Endothelial cell of umbilical vein (primary cell): ENCODE results near the gene ITPRIPL2. TPM values are rescaled to one million over a fixed set of nuclear protein-coding genes. Genes with fewer than 3 reads are reported as not detected.

Experiments used
- BruUV-seq: library from RNA; stranded (reverse); fragments of 400-500 nt; replicated peaks from 2 replicates; lab custom pipeline; 2021; lab: Mats Ljungman, UMichigan
- CTCF ChIA-PET: fragments of 300-600, 350-600 bp; sonication (Branson Sonifier 250); formaldehyde crosslinking; loops from one replicate; lab custom pipeline; 2021; ENCODE audit warnings: antibody characterized with exemption, inconsistent platforms; lab: Charles Lee
- POLR2A ChIA-PET: fragments of 300-600, 350-600 bp; sonication (Branson Sonifier 250); formaldehyde crosslinking; loops from one replicate; lab custom pipeline; 2021; ENCODE audit warnings: antibody characterized with exemption, inconsistent platforms; lab: Charles Lee
- DNase-seq: peaks from one replicate; pipeline ENCODE4 v3.0.0-alpha.2; 2011; ENCODE audit warnings: low read depth, low spot score
- FAIRE-seq: peaks from 2 replicates; lab custom pipeline; 2011; peaks lifted over from hg19 to GRCh38; lab: Jason Lieb, UNC
- H2AFZ ChIP-seq: 2 replicates; pipeline ENCODE4 v1.6.0; 2012; ENCODE audit warnings: low read depth, low read length, control low read depth, inconsistent platforms
- H3K27ac ChIP-seq: 2 replicates; pipeline ENCODE4 v1.5.1; 2011; ENCODE audit warnings: low read depth, mild to moderate bottlenecking, control low read depth, low read length, moderate library complexity; ENCODE audit not compliant: insufficient read depth
- H3K27me3 ChIP-seq, 2 experiments: 2 replicates each; pipeline versions ENCODE4 v1.6.0 to v1.6.1; 2011; ENCODE audit warnings: low read length in 2 of 2, mixed read lengths in 1 of 2; ENCODE audit not compliant: control insufficient read depth in 2 of 2, insufficient read depth in 2 of 2
- H3K36me3 ChIP-seq, 2 experiments: 2 replicates in 1 of 2; 3 replicates in 1 of 2; pipeline ENCODE4 v1.5.1; 2011; ENCODE audit warnings: low read length in 2 of 2, mild to moderate bottlenecking in 1 of 2, moderate library complexity in 1 of 2; ENCODE audit not compliant: control insufficient read depth in 2 of 2, insufficient read depth in 2 of 2; ENCODE audit errors: extremely low read depth in 1 of 2
- H3K4me1 ChIP-seq: 3 replicates; pipeline ENCODE4 v1.5.1; 2011; ENCODE audit warnings: mild to moderate bottlenecking, low read length; ENCODE audit not compliant: control insufficient read depth, insufficient read depth; ENCODE audit errors: extremely low read depth
- H3K4me2 ChIP-seq: 2 replicates; pipeline ENCODE4 v1.6.1; 2011; ENCODE audit warnings: low read length, control low read depth, mixed read lengths; ENCODE audit not compliant: insufficient read depth
- H3K4me3 ChIP-seq, 3 experiments: fragments of 200-600 bp in 1 of 3; sonication (generic), shearing (Covaris generic) in 1 of 3; replicated peaks in 1 of 3; 2 replicates each; pipeline ENCODE4 v1.5.1; 2011 to 2016; ENCODE audit warnings: control low read depth in 3 of 3, low read length in 3 of 3, mild to moderate bottlenecking in 2 of 3, inconsistent platforms in 1 of 3, low read depth in 1 of 3, moderate library complexity in 1 of 3; ENCODE audit not compliant: insufficient read depth in 1 of 3
- H3K79me2 ChIP-seq: 2 replicates; pipeline ENCODE4 v1.6.0; 2012; ENCODE audit warnings: low read length, inconsistent platforms; ENCODE audit not compliant: control insufficient read depth, insufficient read depth
- H3K9ac ChIP-seq: replicated peaks from 2 replicates; pipeline ENCODE3; 2011; ENCODE audit warnings: low read length, control low read depth; ENCODE audit not compliant: insufficient read depth; ENCODE audit errors: extremely low read depth
- H3K9me1 ChIP-seq: replicated peaks from 3 replicates; pipeline ENCODE4 v1.6.0; 2011; ENCODE audit warnings: mild to moderate bottlenecking, low read length; ENCODE audit not compliant: control insufficient read depth, insufficient read depth; ENCODE audit errors: extremely low read depth
- H3K9me3 ChIP-seq: replicated peaks from 2 replicates; pipeline ENCODE4 v1.5.1; 2012; ENCODE audit warnings: low read length, inconsistent platforms; ENCODE audit not compliant: control insufficient read depth, insufficient read depth
- H4K20me1 ChIP-seq: replicated peaks from 2 replicates; pipeline ENCODE3; 2011; ENCODE audit warnings: mild to moderate bottlenecking, low read length; ENCODE audit not compliant: control insufficient read depth, insufficient read depth; ENCODE audit errors: extremely low read depth
- EZH2 ChIP-seq: IDR thresholded peaks from 2 replicates; pipeline ENCODE4 v1.6.1; 2012; ENCODE audit warnings: borderline replicate concordance, low read depth, mild to moderate bottlenecking, moderate library complexity, low read length, inconsistent platforms; ENCODE audit not compliant: severe bottlenecking
- FOS ChIP-seq: IDR thresholded peaks from 2 replicates; pipeline ENCODE4 v1.6.1; 2011; ENCODE audit warnings: mild to moderate bottlenecking, low read length, moderate library complexity, borderline replicate concordance; ENCODE audit not compliant: insufficient read depth
- GATA2 ChIP-seq: IDR thresholded peaks from 2 replicates; pipeline ENCODE4 v1.7.0; 2011; ENCODE audit warnings: low read depth, mild to moderate bottlenecking, moderate library complexity, mixed read lengths, low read length; ENCODE audit not compliant: insufficient read length, insufficient read depth
- JUN ChIP-seq: IDR thresholded peaks from 2 replicates; pipeline ENCODE4 v1.6.1; 2011; ENCODE audit warnings: borderline replicate concordance, low read depth; ENCODE audit not compliant: insufficient read length, insufficient read depth
- MYC ChIP-seq: IDR thresholded peaks from one replicate; pipeline ENCODE4 v1.6.1; 2011; ENCODE audit warnings: mild to moderate bottlenecking, low read depth, low read length
- POLR2A ChIP-seq: IDR thresholded peaks from 2 replicates; pipeline ENCODE4 v1.6.1; 2012; ENCODE audit warnings: low read depth, mild to moderate bottlenecking, control low read depth, low read length
- POLR2AphosphoS5 ChIP-seq: IDR thresholded peaks from 2 replicates; pipeline ENCODE4 v1.6.1; 2012; ENCODE audit warnings: low read depth, mild to moderate bottlenecking, control low read depth, low read length, moderate library complexity; ENCODE audit not compliant: insufficient read depth
- dilution Hi-C: fragments of 300-500 bp; cut with MboI; formaldehyde crosslinking; loops from one replicate; pipeline ENCODE4 v1.15.0; 2019; ENCODE audit warnings: low sequenced_read_pairs; ENCODE audit not compliant: extremely low pct_ligation_motif_present
- intact Hi-C: fragments of 100-400 bp; cut with micrococcal nuclease; formaldehyde crosslinking; loops from one replicate; pipeline ENCODE4 v1.10.0; 2022
- polyA plus RNA-seq, 4 experiments: library from polyadenylated mRNA; depleted of rRNA in 3 of 4; stranded (reverse) in 3 of 4; unstranded in 1 of 4; fragments of >200 nt; gene quantifications; 2 replicates each; pipeline versions ENCODE4 v1.2.1 to v1.2.3, GENCODE V29; 2011 to 2012; ENCODE audit warnings: missing spikeins in 1 of 4
- total RNA-seq: library from RNA; stranded (reverse); gene quantifications from 2 replicates; pipeline ENCODE4 v1.2.3, GENCODE V29; 2021
- TF ChIP-seq, protein P1 (sequence below): IDR thresholded peaks from 2 replicates; pipeline ENCODE4 v1.6.1; 2011; ENCODE audit not compliant: insufficient read depth, insufficient read length
- TF ChIP-seq, protein P2 (sequence below), 2 donors: IDR thresholded peaks; 1 replicate in 1 of 2; 2 replicates in 1 of 2; pipeline ENCODE4 v1.5.1; 2011; ENCODE audit warnings: low read length in 2 of 2, mild to moderate bottlenecking in 2 of 2, moderate library complexity in 2 of 2, control low read depth in 1 of 2, inconsistent platforms in 1 of 2, low read depth in 1 of 2; ENCODE audit not compliant: insufficient read depth in 1 of 2; ENCODE audit errors: extremely low read depth in 1 of 2

Gene ITPRIPL2
- total and polyA plus RNA-seq, 2 donors (not counting 3 experiments of a cell fraction or from before 2014, with no cell fraction given): 10.9 to 40.8 TPM

DNA sequence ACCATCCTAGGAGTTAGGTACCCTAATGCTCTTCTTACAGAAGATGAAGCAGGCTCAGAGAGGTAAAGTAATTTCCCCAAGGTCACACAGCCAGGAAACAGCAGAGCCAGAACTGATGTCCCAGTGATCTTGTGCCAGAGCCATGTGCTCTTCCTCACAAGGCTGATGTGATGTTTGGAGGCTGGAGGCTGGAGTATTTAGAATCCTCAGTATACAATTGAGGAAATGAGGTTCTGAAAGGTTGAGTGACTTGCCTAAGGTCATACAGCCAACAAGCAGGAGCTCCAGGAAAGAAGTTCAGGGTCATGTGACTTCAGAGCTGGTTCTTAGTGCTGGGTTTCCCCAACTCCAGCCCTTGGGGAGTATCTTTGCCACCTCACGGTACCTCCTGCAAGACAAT is 18.5 kb downstream of the ITPRIPL2 start:
- Histone ChIP-seq H3K9me3 (no peaks in the 10 kb centered on the region), H3K79me2 (no peaks in the 10 kb centered on the region), H3K4me3 (no peak overlapping the region), H3K9me1 (no peaks in the 10 kb centered on the region), H3K27ac (peak overlapping the region; percentile 99), H3K4me2 (no peak overlapping the region), H3K36me3 (no peaks in the 10 kb centered on the region), H2AFZ (no peak overlapping the region), H3K27me3 (no peaks in the 10 kb centered on the region), H3K9ac (no peak overlapping the region), H3K4me1 (peaks cover 22% of the 10 kb centered on the region), H4K20me1 (no peaks in the 10 kb centered on the region)
- DNase-seq (no peak), FAIRE-seq (no peak)
- intact Hi-C loops: loop anchor here (5.0 kb wide), 1 partner anchor 35 kb away; the partner anchor contains the start of gene SYT17
- ChIA-PET CTCF (interaction anchor here (1.7 to 2.5 kb wide), 6 partner anchors 13 to 49 kb away, joined by 5 to 17 read pairs (median 8); partner anchors contain the start of gene ITPRIPL2), POLR2A (interaction anchor here (0.6 kb wide), 1 partner anchor 14 kb away, joined by 5 read pairs; no protein-coding TSS in a partner anchor)
- BruUV-seq: no TSS peak
- no peak for TF ChIP-seq EZH2
- TF ChIP-seq GATA2: no peak
- TF ChIP-seq POLR2A: no peak
- no peak for TF ChIP-seq POLR2AphosphoS5
- no peak for TF ChIP-seq JUN
- TF ChIP-seq MYC: no peak
- TF ChIP-seq FOS: no peak
- TF ChIP-seq, protein P1, sequence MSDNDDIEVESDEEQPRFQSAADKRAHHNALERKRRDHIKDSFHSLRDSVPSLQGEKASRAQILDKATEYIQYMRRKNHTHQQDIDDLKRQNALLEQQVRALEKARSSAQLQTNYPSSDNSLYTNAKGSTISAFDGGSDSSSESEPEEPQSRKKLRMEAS: no peak
- TF ChIP-seq, protein P2, sequence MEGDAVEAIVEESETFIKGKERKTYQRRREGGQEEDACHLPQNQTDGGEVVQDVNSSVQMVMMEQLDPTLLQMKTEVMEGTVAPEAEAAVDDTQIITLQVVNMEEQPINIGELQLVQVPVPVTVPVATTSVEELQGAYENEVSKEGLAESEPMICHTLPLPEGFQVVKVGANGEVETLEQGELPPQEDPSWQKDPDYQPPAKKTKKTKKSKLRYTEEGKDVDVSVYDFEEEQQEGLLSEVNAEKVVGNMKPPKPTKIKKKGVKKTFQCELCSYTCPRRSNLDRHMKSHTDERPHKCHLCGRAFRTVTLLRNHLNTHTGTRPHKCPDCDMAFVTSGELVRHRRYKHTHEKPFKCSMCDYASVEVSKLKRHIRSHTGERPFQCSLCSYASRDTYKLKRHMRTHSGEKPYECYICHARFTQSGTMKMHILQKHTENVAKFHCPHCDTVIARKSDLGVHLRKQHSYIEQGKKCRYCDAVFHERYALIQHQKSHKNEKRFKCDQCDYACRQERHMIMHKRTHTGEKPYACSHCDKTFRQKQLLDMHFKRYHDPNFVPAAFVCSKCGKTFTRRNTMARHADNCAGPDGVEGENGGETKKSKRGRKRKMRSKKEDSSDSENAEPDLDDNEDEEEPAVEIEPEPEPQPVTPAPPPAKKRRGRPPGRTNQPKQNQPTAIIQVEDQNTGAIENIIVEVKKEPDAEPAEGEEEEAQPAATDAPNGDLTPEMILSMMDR (IDR thresholded peaks at IDR 0.05; ENCODE audit: extremely low read depth in 1 of 2, insufficient read depth in 1 of 2, low read depth in 1 of 2, low read length in 2 of 2): no peak
- dilution Hi-C loops: no loop called here
